K562 (cell line): ENCODE data around the gene TAF3. TPM values are rescaled to one million over a fixed set of nuclear protein-coding genes. Genes with fewer than 3 reads are reported as not detected.

Experiments used
- ATAC-seq: fragments of 200-7000 bp; cut with Tn5 transposase; 3 replicates; pipeline ENCODE4 v1.9.1; 2020; ENCODE audit warnings: moderate library complexity
- BruUV-seq: library from RNA; stranded (reverse); fragments of 400-500 nt; replicated peaks from 2 replicates; lab custom pipeline; 2021; lab: Mats Ljungman, UMichigan
- CTCF ChIA-PET: fragments of 300-600 bp; formaldehyde crosslinking; extraction: SDS; loops from one replicate; lab custom pipeline; 2021; ENCODE audit warnings: low intra/inter-chr PET ratio; lab: Yijun Ruan, JAX
- POLR2A ChIA-PET: fragments of 300-600, 350-650 bp; sonication (Branson Sonifier 250); formaldehyde crosslinking; extraction: SDS; loops from one replicate; lab custom pipeline; 2021; ENCODE audit warnings: antibody characterized with exemption, inconsistent platforms; lab: Yijun Ruan, JAX
- DNase-seq, 4 experiments: peaks; one replicate each; pipeline versions ENCODE4 v3.0.0 to v3.0.0-alpha.2; 2011 to 2018; ENCODE audit warnings: low spot score in 3 of 4, mixed read lengths in 3 of 4; ENCODE audit errors: extremely low read depth in 1 of 4
- FAIRE-seq: peaks from 2 replicates; lab custom pipeline; 2011; peaks lifted over from hg19 to GRCh38; lab: Jason Lieb, UNC
- H2AFZ ChIP-seq: 2 replicates; pipeline ENCODE4 v1.6.0; 2011; ENCODE audit warnings: low read depth, low read length, control low read depth, inconsistent platforms
- H3K27ac ChIP-seq: fragments of 200-600 bp; 3 replicates; pipeline ENCODE4 v1.8.0; 2011; ENCODE audit warnings: low read depth, mild to moderate bottlenecking, control low read depth, inconsistent platforms, low read length, moderate library complexity, mixed read lengths; ENCODE audit errors: extremely low read depth
- H3K27me3 ChIP-seq, 2 experiments: fragments of 300-600 bp in 1 of 2; 2 replicates in 1 of 2; 3 replicates in 1 of 2; pipeline versions ENCODE4 v1.6.0 to v1.8.0; 2011; ENCODE audit warnings: inconsistent platforms in 2 of 2, low read length in 2 of 2, mild to moderate bottlenecking in 1 of 2, mixed read lengths in 1 of 2, moderate library complexity in 1 of 2; ENCODE audit not compliant: control insufficient read depth in 2 of 2, insufficient read depth in 2 of 2
- H3K36me3 ChIP-seq: fragments of 300-600 bp; 3 replicates; pipeline ENCODE4 v1.8.0; 2011; ENCODE audit warnings: mild to moderate bottlenecking, low read length, inconsistent platforms; ENCODE audit not compliant: control insufficient read depth, insufficient read depth
- H3K4me1 ChIP-seq, 2 experiments: fragments of 200-600 bp in 1 of 2; replicated peaks in 1 of 2; 2 replicates in 1 of 2; 3 replicates in 1 of 2; pipeline versions ENCODE4 v1.5.1 to v1.8.0; 2011; ENCODE audit warnings: inconsistent platforms in 2 of 2, low read length in 2 of 2, mild to moderate bottlenecking in 1 of 2, mixed read lengths in 1 of 2, moderate library complexity in 1 of 2; ENCODE audit not compliant: control insufficient read depth in 2 of 2, insufficient read depth in 2 of 2
- H3K4me2 ChIP-seq: 2 replicates; pipeline ENCODE4 v1.6.1; 2011; ENCODE audit warnings: low read length, control low read depth, inconsistent platforms, mixed read lengths; ENCODE audit not compliant: insufficient read depth
- H3K4me3 ChIP-seq: fragments of 200-600 bp; sonication (generic), shearing (Covaris generic); 2 replicates; pipeline ENCODE4 v1.5.1; 2016; ENCODE audit warnings: control low read depth, inconsistent platforms
- H3K79me2 ChIP-seq: fragments of 200-600 bp; 3 replicates; pipeline ENCODE4 v1.8.0; 2011; ENCODE audit warnings: low read length, inconsistent platforms; ENCODE audit not compliant: control insufficient read depth, insufficient read depth
- H3K9ac ChIP-seq, 2 experiments: 2 replicates each; pipeline versions ENCODE4 v1.6.0 to v1.6.1; 2011; ENCODE audit warnings: low read depth in 2 of 2, low read length in 2 of 2, control low read depth in 1 of 2, inconsistent platforms in 1 of 2, mild to moderate bottlenecking in 1 of 2, mixed read lengths in 1 of 2; ENCODE audit not compliant: insufficient read depth in 1 of 2
- H3K9me1 ChIP-seq: one replicate; pipeline ENCODE4 v1.6.0; 2011; ENCODE audit warnings: inconsistent platforms, mild to moderate bottlenecking, low read length, moderate library complexity; ENCODE audit not compliant: control insufficient read depth, insufficient read depth
- H3K9me3 ChIP-seq: replicated peaks from 2 replicates; pipeline ENCODE4 v1.5.1; 2011; ENCODE audit warnings: low read depth, low read length, inconsistent platforms; ENCODE audit not compliant: control insufficient read depth, insufficient read depth
- H4K20me1 ChIP-seq: replicated peaks from 2 replicates; pipeline ENCODE4 v1.6.1; 2011; ENCODE audit warnings: low read length, inconsistent platforms, mixed read lengths; ENCODE audit not compliant: control insufficient read depth, insufficient read depth
- ADNP ChIP-seq: fragments of 200-800 bp; sonication (Bioruptor generic); IDR thresholded peaks from 2 replicates; pipeline ENCODE4 v1.6.1; 2016; ENCODE audit warnings: missing genetic modification characterization, missing compliant biosample characterization
- MEIS2 ChIP-seq: fragments of 450-650 bp; IDR thresholded peaks from 2 replicates; pipeline ENCODE4 v1.6.1; 2014; ENCODE audit warnings: mild to moderate bottlenecking; ENCODE audit not compliant: partially characterized antibody
- RAD21 ChIP-seq, 2 experiments: fragments of 250-450 bp in 1 of 2; fragments of 450-650 bp in 1 of 2; sonication (Bioruptor Pico) in 1 of 2; formaldehyde crosslinking in 1 of 2; IDR thresholded peaks in 1 of 2; conservative IDR thresholded peaks in 1 of 2; 2 replicates each; pipeline versions ENCODE4 v1.4.0 to v1.8.0; 2020 to 2022; ENCODE audit warnings: mild to moderate bottlenecking in 2 of 2, moderate library complexity in 1 of 2
- RB1 ChIP-seq: fragments of 450-650 bp; IDR thresholded peaks from 2 replicates; pipeline ENCODE4 v1.6.1; 2017; ENCODE audit warnings: low read depth, mild to moderate bottlenecking
- SNAPC5 ChIP-seq: fragments of 250-450 bp; sonication (Bioruptor Pico); IDR thresholded peaks from 2 replicates; pipeline ENCODE4 v1.8.0; 2021; ENCODE audit warnings: moderate library complexity, mild to moderate bottlenecking, inconsistent platforms
- STAT5B ChIP-seq: fragments of 250-450 bp; sonication (Bioruptor Pico); IDR thresholded peaks from 2 replicates; pipeline ENCODE4 v1.8.0; 2021; ENCODE audit warnings: mild to moderate bottlenecking, inconsistent platforms
- ZBED1 ChIP-seq: IDR thresholded peaks from 2 replicates; pipeline ENCODE4 v1.6.1; 2014
- ZNF699 ChIP-seq: fragments of 250-450 bp; sonication (Bioruptor Pico); IDR thresholded peaks from 2 replicates; pipeline ENCODE4 v1.8.0; 2021; ENCODE audit warnings: mild to moderate bottlenecking, moderate library complexity; ENCODE audit not compliant: insufficient replicate concordance
- WGBS: fragments of 100-300 bp; shearing (Covaris generic); methylation state at CpG from one replicate; pipeline ENCODE4 v1.1.6; 2016; ENCODE audit warnings: low coverage, mixed read lengths; ENCODE audit not compliant: insufficient coverage; ENCODE audit errors: missing lambda C conversion rate; 5-methylcytosine and 5-hydroxymethylcytosine counted together
- in situ Hi-C: fragments of 300-500 bp; cut with MboI; formaldehyde crosslinking; loops from 4 replicates; pipeline ENCODE4 v1.15.0; 2018; ENCODE audit warnings: inconsistent platforms, mixed read lengths
- intact Hi-C: fragments of 100-400 bp; cut with micrococcal nuclease; formaldehyde crosslinking; loops from 2 replicates; pipeline ENCODE4 v1.14.2; 2022
- polyA plus RNA-seq, 8 experiments: library from polyadenylated mRNA; depleted of rRNA in 4 of 8; stranded (reverse) in 5 of 8; unstranded in 3 of 8; fragments of >200 nt; fragmentation: Nextera tagmentation in 2 of 8; fragmentation: Illumina TruSeq in 1 of 8; extraction: Ambion mirVana in 2 of 8; extraction: Trizol in 1 of 8; gene quantifications; 2 replicates each; pipeline versions ENCODE4 v1.2.1 to v1.2.3, GENCODE V29; 2011 to 2014; ENCODE audit warnings: inconsistent platforms in 1 of 8, missing spikeins in 1 of 8
- total RNA-seq, 7 experiments: library from RNA; depleted of rRNA in 6 of 7; stranded (reverse); fragments of >200 nt in 6 of 7; fragmentation: Illumina TruSeq in 2 of 7; extraction: Trizol in 2 of 7; gene quantifications; 2 replicates each; pipeline versions ENCODE4 v1.2.1 to v1.2.3, GENCODE V29; 2011 to 2021; ENCODE audit warnings: low replicate concordance in 1 of 7
- TF ChIP-seq, protein P1 (sequence below): IDR thresholded peaks from 2 replicates; pipeline ENCODE4 v1.6.1; 2011; ENCODE audit not compliant: insufficient read length; ENCODE audit errors: extremely low read depth
- TF ChIP-seq, protein P2 (sequence below): sonication (generic); formaldehyde crosslinking; IDR thresholded peaks from 2 replicates; pipeline ENCODE4 v1.8.0; 2022; ENCODE audit warnings: missing genetic modification reagents, mild to moderate bottlenecking, moderate library complexity, borderline replicate concordance

TAF3 gene
- total and polyA plus RNA-seq, 9 of the 15 experiments (the other 6 are each of a cell fraction or from before 2014, with no cell fraction given): 1.5 to 9.9 (median 4.1) TPM

DNA sequence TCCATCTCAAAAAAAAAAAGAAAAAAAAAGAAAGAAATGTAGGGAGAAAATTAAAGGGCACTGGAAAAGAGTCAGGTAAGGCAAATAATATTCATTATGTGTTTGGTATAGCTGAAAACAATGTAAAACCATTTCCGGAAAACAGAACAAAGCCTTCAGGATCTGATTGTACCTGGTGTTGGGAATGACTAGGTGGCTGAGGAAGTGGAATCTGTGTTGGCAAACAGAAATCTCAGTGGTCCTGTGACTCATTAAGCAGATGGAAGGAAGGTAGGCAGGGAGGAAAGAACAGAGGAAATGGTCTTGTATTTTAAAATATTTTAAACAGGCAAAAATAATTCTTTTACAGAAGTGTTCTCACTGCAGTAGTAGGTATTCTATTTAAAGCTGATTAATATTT, 180.5 kb downstream of the TAF3 start:
- no TSS peak for BruUV-seq
- in situ Hi-C loops: no loop called here

More for the DNA sequence above, 180.5 kb downstream of the TAF3 start:
- H3K79me2 ChIP-seq: no peaks in the 10 kb centered on the region
- H3K4me1 ChIP-seq: no peaks in the 10 kb centered on the region
- H3K9me1 ChIP-seq: no peaks in the 10 kb centered on the region
- no peaks in the 10 kb centered on the region for H4K20me1 ChIP-seq
- ATAC-seq (no peak), DNase-seq (no peak), FAIRE-seq (no peak)
- no peak overlapping the region for H2AFZ ChIP-seq
- H3K27me3 ChIP-seq: no peaks in the 10 kb centered on the region
- H3K27ac ChIP-seq: no peak overlapping the region
- H3K4me3 ChIP-seq: no peak overlapping the region
- POLR2A ChIA-PET: no interaction called here
- no peak overlapping the region for H3K9ac ChIP-seq
- H3K4me2 ChIP-seq: no peak overlapping the region
- H3K36me3 ChIP-seq: no peaks in the 10 kb centered on the region
- CTCF ChIA-PET: no interaction called here
- no peaks in the 10 kb centered on the region for H3K9me3 ChIP-seq
- TF ChIP-seq, protein P1, sequence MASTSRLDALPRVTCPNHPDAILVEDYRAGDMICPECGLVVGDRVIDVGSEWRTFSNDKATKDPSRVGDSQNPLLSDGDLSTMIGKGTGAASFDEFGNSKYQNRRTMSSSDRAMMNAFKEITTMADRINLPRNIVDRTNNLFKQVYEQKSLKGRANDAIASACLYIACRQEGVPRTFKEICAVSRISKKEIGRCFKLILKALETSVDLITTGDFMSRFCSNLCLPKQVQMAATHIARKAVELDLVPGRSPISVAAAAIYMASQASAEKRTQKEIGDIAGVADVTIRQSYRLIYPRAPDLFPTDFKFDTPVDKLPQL: no peak
- TF ChIP-seq ADNP (tag): no peak
- no peak for TF ChIP-seq SNAPC5 (CRISPR knock-in tag)
- TF ChIP-seq, protein P2, sequence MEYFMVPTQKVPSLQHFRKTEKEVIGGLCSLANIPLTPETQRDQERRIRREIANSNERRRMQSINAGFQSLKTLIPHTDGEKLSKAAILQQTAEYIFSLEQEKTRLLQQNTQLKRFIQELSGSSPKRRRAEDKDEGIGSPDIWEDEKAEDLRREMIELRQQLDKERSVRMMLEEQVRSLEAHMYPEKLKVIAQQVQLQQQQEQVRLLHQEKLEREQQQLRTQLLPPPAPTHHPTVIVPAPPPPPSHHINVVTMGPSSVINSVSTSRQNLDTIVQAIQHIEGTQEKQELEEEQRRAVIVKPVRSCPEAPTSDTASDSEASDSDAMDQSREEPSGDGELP (CRISPR knock-in tag): no peak
- no peak for TF ChIP-seq MEIS2
- no peak for TF ChIP-seq STAT5B (CRISPR knock-in tag)
- TF ChIP-seq RB1: no peak
- TF ChIP-seq ZNF699 (CRISPR knock-in tag): no peak
- no peak for TF ChIP-seq ZBED1
- TF ChIP-seq RAD21 (CRISPR knock-in tag; conservative IDR thresholded peaks at IDR 0.05 in 1 of 2, IDR thresholded peaks at IDR 0.05 in 1 of 2): no peak
- intact Hi-C loops: no loop called here
- 84% methylated on average over 1 of the region's 1 CpG for WGBS
